CD4-positive, alpha-beta T cell treated with Interleukin-6 for 4 hours (primary cell): Measurements from ENCODE around the gene COL4A3.
"Not testable (repeated sequence)": the region's sequence is repeated elsewhere in the genome, so short reads cannot be mapped to it uniquely, and the experiment has no call there.

ENCODE experiments used
- DNase-seq: peaks from one replicate; pipeline ENCODE4 v3.0.0-alpha.2; 2020; ENCODE audit warnings: mixed read lengths

The COL4A3 gene

DNA sequence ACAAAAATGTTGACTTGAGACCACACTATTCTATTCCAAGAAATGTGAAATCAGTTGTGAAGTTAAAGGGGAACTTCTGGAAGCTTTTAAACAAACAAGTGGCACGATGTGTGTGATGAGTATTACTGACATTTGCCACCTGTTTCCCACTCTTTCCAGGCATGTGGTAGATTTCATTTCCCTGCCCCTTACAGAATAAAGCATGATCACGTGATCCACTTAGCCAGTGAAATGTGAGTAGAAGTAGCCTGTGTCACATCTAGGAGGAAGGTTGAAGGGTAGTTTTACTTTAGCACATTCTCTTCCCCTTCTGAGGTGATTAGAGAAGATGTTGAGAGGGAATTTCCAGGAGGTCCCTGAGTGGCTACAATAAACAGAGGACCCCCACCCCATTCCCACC lies 4.3 kb upstream of the COL4A3 start:
- no peak for DNase-seq

DNA sequence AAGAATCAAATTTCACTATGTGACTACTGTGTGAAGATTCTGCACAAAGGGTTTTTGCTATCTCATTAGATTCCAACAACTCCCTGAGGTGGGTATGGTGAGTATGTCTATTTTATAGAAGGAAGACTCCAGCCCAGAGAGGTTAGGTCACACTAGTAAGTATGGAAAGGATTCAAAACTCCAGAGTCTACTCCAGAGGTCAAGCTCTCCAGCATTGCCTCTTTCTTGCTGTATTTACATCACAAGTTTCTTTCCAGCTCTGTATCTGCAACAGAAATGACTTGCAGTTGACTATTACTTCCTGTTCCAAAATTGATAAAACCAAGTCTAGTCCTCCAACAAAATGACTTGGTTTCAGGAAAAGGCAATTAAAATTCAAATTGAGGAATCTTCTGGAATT lies 2.5 kb upstream of the COL4A3 start:
- no peak for DNase-seq

DNA sequence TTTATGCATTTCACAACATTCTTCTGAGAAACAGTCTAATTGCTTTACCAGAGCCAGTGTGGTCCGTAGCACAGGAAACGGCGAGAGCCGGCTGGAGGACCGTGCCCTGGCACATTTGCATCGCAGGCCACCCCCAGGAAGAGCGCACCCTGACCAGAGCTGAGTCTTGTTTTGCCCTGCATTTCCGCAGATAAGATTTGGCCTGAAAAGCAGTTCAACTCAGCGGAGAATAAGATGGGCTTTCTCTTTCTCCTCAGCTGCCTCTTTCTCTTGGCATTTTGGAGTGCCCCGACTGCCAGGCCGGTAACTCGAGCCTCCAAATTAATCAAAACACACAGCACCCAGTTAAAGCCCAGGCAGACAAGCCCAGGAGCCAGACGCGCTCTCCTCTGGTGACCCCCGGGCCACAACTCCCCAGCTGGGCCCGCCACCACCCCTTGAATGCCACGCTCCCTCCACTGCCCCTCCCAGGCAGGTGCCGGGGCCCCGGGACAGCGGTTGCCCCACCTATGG lies 883 bp upstream of the COL4A3 start:
- no peak for DNase-seq

DNA sequence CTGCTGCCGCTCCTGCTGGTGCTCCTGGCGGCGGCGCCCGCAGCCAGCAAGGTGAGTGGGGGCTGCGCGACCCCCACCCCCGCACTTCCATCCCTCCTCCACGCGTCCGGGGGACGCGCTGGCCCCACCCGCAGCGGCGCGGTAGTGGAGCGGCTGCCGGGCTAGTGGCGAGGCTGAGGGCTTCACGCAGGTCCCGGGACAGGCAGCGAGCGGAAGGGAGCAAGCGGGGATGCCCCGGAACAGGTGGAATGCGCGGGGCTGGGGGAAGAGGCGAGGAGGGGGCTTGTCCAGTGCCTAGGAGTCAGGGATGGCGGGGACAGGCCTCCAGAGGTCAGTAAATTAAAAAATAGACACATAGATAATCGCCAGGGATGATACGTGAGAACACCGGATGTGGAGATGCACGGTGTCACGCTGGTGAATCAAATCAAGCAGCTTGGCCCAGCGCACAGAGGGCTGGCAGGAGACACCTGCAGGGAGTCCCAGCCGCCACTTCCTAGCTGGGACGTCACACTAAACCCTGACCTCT lies 403 bp downstream of the COL4A3 start:
- DNase-seq: no peak

DNA sequence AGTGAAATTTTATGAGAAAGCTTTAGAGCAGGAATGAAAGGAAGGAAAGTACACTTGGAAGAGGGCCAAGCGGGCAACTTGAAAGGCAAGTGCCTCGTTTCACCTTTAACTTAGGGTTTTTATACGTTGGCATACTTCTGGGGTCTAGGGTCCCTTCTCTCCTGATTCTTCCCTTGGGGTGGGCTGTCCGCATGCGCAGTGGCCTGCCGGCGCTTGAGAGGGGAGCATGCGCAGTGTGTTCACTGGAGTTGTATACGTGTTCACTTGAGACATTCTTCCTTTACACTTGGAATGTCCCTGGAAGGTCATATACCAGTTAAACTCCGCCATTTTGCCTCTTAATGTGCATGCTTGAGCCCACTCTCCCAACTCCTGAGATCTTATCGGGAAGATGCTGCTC lies 7.4 kb downstream of the COL4A3 start:
- DNase-seq: not testable (repeated sequence)

DNA sequence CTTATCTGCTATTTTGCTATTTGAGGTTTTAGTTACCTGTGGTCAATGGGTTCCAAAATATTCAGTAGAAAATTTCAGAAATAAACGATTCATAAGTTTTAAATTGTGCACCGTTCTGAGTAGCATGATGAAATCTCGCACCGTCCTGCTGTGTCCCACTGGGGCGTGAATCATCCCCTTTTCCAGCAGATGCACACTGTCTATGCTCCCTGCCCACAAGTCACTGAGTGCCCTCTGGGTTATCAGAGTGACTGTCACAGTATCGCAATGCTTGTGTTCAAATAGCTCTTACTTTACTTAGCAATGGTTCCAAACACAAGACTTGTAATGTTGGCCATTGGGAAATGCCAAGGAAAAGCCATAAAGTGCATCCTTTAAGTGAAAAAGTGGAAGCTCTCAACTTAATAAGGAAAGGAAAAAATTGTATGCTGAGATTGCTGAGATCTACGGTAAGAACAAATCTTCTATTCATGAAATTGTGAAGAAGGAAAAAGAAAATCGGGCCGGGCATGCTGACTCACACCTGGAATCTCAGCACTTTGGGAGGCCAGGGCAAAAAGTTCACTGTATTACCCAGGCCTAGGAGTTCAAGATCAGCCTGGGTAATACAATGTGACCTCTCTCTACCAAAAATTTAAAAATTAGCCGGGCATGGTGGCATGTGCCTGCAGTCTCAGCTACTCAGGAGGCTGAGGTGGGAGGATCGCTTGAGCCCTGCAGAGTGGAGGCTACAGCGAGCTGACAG lies 13.3 kb downstream of the COL4A3 start:
- no peak for DNase-seq

DNA sequence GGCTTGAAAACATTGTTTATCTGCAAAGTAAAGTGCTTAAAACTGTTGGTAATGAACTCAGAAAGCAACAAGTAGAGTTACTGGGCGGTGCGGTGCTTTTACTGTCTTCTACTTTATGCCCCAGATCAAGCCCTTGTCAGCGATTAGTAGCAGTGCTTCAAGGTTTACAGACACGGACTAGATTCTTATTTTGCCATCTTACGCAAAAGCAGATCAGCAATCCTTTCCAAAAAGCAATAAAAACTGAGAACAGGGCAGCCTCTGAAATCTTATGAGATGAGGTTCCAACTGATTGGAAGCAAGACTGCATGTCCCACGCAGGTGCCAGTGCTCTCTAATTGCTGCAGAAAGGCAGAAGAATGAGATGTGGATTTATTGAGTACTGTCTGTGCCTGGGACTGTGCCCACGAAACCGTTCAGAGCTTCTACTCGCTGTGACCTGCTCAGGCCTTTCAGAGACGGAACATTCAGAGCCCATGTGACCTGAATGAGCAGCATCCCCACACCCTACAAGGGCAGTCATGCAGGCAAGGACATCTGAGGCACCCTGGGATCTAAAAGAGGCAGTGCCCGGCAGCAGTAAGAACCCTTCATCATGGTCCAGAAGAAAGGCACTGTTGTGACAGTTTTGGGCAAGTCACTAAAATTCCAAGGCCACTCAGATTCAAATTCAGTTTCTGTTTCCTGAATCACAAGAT lies 15.7 kb downstream of the COL4A3 start:
- DNase-seq: no peak

DNA sequence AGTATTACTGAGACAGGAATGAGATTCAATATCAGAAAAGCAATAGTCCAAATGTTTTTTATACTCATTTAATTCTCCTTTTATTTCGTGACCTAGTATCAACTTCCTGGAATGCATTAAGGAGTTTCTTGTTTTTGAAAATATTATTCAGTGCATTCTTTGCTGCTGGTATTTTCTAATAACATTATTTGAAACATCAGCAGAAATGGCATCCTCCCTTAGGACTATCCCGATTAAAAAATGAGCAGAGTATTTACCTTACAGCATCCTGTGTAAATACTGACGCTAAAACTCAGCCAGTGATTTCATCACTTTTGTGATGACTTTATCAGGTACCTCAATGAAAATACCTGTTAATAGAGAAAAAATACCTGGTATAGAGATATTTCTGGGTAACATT lies 16.3 kb downstream of the COL4A3 start:
- no peak for DNase-seq

DNA sequence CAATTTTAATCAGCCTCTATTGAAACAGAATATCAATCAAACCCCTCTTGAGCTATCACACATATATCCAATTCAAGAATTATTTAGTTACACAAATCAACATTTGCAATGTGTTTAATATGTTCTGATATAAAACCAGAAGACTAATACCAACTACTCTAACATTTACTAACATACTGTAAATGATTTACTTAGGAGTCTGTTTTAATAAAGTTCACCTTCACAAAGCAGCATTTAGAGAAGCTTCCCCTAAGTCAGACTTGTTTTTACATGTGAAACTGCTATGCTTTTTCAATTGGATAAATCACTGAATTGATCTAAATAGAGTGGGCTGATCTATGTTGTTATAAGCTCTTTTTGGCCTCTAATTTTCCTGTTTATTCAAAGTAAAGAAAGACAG lies 18.3 kb downstream of the COL4A3 start:
- no peak for DNase-seq

DNA sequence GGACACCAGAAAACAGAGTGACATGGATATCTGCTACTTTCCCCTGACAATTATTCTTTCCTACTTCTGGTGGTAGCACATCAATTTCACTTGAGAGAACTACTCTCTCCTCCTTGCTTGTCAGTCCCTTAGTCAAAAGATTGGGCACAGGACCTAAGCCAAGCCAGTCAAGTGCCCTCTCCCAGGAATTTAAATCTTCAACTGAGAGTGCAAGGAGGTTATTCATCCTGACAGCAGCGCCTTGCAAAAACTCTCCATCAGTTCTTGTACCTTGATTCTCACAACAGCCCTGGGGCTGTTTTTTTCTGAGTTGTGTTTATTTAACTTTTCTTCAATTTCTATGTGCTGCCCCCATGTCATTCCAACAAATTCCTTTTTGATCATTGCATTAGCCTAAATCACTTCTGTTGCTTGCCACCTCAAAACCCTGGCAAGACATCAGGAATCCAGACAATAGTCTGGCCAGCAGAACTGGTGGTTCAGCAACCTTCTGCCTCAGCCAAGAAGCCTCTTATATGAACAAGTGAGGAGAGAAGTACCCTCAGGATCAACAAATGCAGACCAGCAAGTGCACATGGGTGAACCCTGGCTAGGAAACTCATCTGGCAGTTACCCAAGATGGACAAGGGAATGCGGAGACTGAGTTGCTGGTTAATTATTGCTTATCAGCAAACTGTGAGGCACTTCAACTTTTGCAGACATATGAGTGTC lies 19.4 kb downstream of the COL4A3 start:
- no peak for DNase-seq

DNA sequence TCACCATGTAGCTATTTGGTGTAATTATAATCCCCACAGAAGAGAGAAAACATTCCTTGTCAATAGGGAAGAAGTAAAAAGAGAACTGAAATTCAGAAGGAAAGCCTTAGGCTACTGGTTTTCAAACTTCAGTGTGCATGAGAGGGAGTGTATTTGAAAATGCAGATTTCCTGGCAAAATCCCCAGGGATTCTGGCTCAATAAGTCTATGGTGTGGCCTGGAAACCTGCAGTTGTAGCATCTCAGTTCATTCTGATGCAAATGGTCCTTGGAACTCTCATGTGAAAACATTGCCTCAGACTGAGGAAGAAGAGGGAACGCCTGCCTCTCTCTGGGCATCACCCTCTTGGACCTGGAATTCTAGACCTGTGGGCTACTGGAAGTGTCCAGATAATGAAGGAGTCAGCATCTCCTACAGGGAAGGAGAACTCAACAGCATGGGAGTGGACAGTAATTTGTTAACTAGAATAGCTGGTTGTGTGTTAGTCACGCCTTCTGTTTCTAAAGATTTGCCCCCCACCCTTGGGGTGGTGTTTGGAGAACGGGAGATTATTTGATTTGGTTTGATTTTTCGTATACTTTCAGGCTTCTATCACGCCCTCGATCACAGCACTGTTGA lies 21.3 kb downstream of the COL4A3 start:
- DNase-seq: no peak

DNA sequence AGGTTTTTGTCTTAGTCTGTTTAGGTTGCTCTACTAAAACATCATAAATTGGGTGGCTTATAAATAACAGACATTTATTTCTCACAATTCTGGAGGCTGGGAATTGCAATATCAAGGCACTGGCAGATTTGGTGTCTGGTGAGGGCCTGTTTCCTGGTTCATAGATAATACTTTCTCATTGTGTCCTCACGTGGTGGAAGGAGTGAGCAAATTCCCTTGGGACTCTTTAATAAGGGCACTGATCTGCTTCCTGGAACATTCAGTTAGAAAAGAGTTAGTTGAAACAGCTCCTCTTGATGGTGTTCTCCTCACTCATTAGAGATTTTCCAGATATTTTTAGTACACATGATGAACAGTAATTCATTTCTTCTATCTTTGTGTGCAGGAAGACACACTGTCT lies 22.3 kb downstream of the COL4A3 start:
- no peak for DNase-seq

DNA sequence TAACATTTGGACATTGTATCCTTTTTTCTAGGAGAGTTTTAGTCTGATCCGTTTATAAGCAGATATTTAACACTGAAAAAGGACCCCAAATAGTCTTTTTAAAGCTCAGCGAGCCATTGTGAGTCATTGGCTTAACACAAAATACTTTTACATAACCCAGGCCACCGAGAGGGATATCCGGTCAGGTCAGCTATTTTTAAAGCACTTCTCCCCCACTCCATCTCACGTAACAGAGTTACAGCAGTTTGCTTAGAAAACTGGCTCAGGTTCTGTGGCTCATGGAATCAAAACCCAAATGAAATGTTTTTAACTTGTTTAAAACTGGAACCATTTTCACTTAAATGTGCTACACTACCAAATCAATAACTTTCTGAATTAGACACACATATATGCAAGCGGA lies 23.9 kb downstream of the COL4A3 start:
- DNase-seq: no peak

DNA sequence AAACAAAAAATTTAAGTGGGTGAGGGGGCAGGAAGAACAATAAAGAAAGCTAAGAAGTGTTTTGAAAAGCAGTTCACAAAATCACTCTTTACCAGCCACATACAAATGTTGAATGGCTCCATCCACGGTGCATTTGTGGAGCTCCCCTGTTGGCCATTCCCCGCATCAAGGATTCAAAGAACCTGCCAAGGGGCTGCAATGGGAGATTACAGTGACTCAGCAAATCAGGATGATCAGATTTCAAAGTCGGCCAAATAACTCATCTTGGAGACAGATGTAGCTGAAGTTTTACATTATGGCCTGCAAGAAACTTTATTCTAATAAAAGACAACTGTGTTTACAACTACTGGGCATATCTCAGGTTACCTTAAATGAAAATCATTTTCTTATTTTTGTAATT lies 26.9 kb downstream of the COL4A3 start:
- DNase-seq: no peak

DNA sequence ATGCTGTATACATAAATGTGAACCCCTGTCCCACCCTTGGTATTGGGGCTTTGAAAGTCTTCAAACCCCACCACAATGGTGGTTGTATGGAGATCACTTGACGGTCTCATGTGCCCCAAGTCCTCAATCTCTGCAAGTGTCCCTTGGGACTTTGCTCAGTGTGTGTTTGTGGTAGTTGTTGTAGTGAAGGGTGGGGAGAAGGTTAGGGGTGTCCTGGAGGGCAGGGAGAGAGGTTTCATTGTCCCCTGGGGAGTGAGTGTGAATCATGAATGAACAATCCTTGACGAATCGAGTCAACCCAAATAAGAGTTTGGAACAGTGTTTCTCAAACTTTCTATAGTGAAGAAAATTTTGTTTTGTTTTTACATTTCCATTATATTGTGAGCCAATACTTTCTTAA lies 28.1 kb downstream of the COL4A3 start:
- no peak for DNase-seq

DNA sequence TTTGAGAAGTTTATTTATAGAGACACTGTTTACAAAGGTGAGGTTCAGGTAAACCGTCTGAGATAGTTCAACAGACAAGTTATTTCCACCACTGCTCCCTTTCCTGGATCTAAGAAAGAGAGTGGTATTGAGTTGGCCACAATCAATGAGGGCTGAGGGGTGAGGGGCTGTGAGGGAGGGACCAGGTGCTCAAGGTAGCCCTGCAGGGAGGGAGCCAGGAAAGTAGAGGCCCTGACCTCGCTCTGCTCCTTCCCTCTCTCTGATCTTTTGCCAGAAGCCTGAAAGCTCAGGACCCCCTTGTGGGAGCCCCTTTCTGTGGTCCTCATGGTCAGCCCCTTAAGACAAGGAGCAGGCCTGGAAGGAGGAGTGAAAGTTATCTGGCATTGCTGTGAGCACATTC lies 29.8 kb downstream of the COL4A3 start:
- no peak for DNase-seq

DNA sequence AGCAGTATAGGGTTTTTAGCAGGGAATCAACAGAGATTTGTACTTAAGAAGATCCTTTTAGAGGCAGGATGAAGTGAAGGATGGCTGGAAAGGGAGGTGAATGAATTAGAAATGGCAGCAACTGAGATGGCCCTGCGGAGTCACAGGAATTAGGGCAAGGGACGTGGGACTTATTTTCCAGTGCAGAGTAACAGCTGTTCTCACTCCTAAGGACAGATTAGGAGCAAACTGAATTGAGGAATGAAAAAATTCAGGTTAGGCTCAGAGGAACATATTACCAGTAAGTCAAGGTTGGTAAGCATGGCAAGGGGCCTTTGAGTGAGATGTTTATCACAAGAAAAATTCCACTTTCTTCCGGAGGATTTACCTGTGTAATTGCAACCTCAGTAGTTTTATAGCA lies 34.4 kb downstream of the COL4A3 start:
- no peak for DNase-seq

DNA sequence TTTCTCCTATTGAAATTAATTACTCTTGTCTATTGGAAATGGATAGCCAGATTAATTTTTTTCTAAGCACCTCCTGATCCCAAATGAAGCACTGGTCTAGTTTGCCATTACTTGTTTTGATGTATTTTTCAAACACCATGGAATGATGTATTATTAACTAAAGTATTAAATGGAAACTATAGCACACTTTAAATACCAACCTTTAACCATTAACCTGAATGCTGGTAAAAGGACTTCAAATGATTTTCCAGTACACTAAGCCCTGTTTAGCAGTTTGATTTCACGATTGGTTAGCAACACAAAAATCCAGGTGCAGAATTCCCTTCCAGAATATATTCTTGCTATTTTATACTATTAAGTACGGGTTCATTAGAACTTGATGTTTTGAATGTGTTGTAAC lies 37.3 kb downstream of the COL4A3 start:
- no peak for DNase-seq

DNA sequence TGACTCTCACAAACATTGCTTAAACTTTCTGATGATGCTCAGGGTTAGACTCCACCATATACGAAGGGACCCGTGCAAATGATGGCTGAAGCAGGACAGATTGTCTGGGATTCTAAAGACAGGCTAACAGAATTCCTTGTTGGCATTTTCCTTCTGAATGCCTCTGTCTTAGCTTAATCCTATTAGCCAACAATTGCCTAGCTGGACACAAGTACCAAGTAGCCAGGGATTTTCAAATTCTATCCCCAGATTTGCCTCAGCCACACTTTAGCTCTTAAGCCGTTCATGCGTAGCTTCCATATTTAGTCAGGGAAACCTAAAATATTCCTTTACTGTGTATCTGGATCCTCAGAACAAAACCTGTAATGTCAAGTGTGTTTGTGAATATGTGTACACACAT lies 40.0 kb downstream of the COL4A3 start:
- DNase-seq: no peak

DNA sequence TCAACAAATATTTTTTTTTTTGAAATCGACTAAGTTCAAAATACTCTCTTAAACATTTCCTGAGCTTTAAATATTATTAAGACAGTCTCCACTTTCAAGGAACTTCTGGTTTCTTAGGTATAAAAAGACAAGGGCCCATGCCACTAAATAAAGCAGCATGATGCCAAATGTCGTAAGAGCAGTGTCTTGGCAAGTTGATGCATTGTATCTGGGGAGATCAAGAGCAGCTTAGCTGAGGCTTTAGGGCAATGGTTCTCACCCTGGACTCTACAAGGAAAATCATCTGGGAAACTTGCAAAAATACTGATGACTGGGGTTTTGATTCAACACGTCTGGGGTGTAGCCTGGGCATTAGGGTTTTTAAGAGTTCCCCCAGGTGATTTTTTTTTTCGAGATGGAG lies 41.3 kb downstream of the COL4A3 start:
- no peak for DNase-seq

DNA sequence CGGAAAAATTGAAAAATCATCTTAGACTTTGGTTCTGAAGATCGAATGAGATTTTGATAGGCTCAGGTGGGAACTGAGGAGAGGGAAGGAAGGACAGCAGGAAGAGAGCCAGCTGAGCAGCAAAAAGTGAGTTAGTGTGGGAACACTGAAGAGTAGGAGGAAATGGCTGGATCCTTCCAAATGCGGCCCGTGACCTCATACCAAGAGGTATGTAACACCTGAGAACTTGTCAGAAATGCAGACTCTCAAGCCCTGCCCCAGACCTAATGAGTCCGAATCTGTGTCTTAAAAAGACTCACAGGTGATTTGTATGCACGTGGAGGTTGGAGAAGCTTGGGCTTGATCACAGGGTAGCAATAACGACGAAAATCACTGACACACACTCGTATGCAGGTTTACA lies 42.0 kb downstream of the COL4A3 start:
- DNase-seq: no peak

DNA sequence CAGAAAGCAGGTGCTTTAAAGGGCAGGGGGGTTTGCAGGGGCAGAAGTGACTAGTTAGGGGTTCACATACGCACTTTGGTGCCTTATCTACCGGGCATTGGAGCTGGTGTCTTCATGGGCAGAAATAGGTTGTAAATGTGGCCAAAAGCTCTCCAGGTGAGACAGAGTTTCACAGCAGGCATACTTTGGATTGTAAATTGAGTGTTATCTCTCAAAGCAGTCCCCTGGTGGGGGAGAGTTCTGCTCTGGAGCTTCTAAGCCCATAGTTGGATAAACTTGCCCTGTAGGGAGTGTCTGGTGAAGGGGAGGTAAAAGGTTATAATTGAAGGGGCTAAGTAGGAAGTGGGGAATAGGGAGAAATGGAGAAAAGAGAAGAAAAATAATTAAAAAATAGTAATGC lies 43.1 kb downstream of the COL4A3 start:
- no peak for DNase-seq

DNA sequence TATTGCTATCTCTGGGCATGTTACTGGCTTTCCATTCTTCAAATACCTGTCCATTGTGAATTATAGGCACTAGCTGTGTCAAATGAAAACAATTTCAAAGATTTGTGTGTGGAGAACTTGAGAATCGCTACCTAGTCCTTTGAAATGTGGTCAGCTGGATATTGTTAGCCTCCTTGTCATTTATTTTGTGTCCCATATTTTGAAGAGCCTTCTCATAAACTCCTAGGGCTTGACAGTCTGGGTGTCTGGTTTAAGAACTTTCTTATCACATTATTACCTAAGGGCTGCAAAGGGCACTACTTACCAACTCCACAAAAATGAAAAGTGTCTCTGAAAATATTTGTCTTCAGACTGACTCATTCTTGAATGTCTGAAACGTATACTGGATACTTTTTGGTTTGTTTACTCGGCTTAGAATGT lies 50.2 kb downstream of the COL4A3 start:
- DNase-seq: no peak
